Islet of Langerhans (tissue), 1 donor: ENCODE results near the gene APEX1.
"Not testable (repeated sequence)": the region's sequence is repeated elsewhere in the genome, so short reads cannot be mapped to it uniquely, and the experiment has no call there.

ENCODE experiments used
- FAIRE-seq: peaks from one replicate; lab custom pipeline; 2011; peaks lifted over from hg19 to GRCh38; lab: Jason Lieb, UNC

APEX1 gene

GRCh38 chr14:20476776-20477175 is 21.8 kb downstream of the APEX1 start:
- no peak for FAIRE-seq

GRCh38 chr14:20477211-20477876 is 22.3 kb downstream of the APEX1 start:
- FAIRE-seq = no peak

GRCh38 chr14:20478894-20479293 is 23.9 kb downstream of the APEX1 start:
- FAIRE-seq = no peak

- no peak for FAIRE-seq
These were observed 27.4 kb downstream of the APEX1 start for GRCh38 chr14:20482382-20482781.

- FAIRE-seq = no peak
These were observed 30.9 kb downstream of the APEX1 start for GRCh38 chr14:20485900-20486299.

GRCh38 chr14:20486684-20487395 is 31.8 kb downstream of the APEX1 start:
- no peak for FAIRE-seq

GRCh38 chr14:20487396-20487725 is 32.3 kb downstream of the APEX1 start:
- no peak for FAIRE-seq

- no peak for FAIRE-seq
These were observed 34.3 kb downstream of the APEX1 start for GRCh38 chr14:20489093-20489994.

GRCh38 chr14:20490563-20490962 is 35.5 kb downstream of the APEX1 start:
- FAIRE-seq = no peak

GRCh38 chr14:20492486-20492885 is 37.5 kb downstream of the APEX1 start:
- no peak for FAIRE-seq

GRCh38 chr14:20493634-20494033 is 38.6 kb downstream of the APEX1 start:
- FAIRE-seq = no peak

GRCh38 chr14:20494935-20495766 is 40.1 kb downstream of the APEX1 start:
- no peak for FAIRE-seq

GRCh38 chr14:20498622-20499021 is 43.6 kb downstream of the APEX1 start:
- no peak for FAIRE-seq

- no peak for FAIRE-seq
These were observed 44.1 kb downstream of the APEX1 start for GRCh38 chr14:20499108-20499507.

GRCh38 chr14:20499881-20500280 is 44.9 kb downstream of the APEX1 start:
- no peak for FAIRE-seq

- no peak for FAIRE-seq
These were observed 46.3 kb downstream of the APEX1 start for GRCh38 chr14:20501346-20501745.

GRCh38 chr14:20503898-20504297 is 48.9 kb downstream of the APEX1 start:
- FAIRE-seq = no peak

- FAIRE-seq = not testable (repeated sequence)
These were observed 51.2 kb downstream of the APEX1 start for GRCh38 chr14:20506276-20506675.

GRCh38 chr14:20506752-20507151 is 51.7 kb downstream of the APEX1 start:
- FAIRE-seq = not testable (repeated sequence)
